A673 (cell line): ENCODE data around the gene LRRN4. TPM values are rescaled to one million over a fixed set of nuclear protein-coding genes. Genes with fewer than 3 reads are reported as not detected.
"Not testable (repeated sequence)": the region's sequence is repeated elsewhere in the genome, so short reads cannot be mapped to it uniquely, and the experiment has no call there.

Experiments
- BruUV-seq: library from RNA; stranded (reverse); fragments of 400-500 nt; replicated peaks from 2 replicates; lab custom pipeline; 2021; lab: Mats Ljungman, UMichigan
- CTCF ChIA-PET: fragments of 300-600 bp; sonication (Branson Sonifier 250); formaldehyde crosslinking; loops from one replicate; lab custom pipeline; 2022; ENCODE audit warnings: antibody characterized with exemption; lab: Charles Lee
- POLR2A ChIA-PET: fragments of 300-600 bp; sonication (Branson Sonifier 250); formaldehyde crosslinking; loops from one replicate; lab custom pipeline; 2022; ENCODE audit warnings: antibody characterized with exemption; ENCODE audit not compliant: low non-redundant PET; lab: Charles Lee
- DNase-seq: peaks from one replicate; pipeline ENCODE4 v3.0.0-alpha.2; 2015; ENCODE audit warnings: low spot score
- H3K27ac ChIP-seq: fragments of 200-600 bp; sonication (generic); 2 replicates; pipeline ENCODE4 v1.5.1; 2016; ENCODE audit warnings: mixed run types, low read depth, mild to moderate bottlenecking, mixed read lengths, antibody characterized with exemption, low read length; ENCODE audit not compliant: poor library complexity, severe bottlenecking
- H3K27me3 ChIP-seq: fragments of 200-600 bp; sonication (generic); replicated peaks from 2 replicates; pipeline ENCODE4 v1.6.1; 2017; ENCODE audit warnings: mixed run types, low read depth, mild to moderate bottlenecking, mixed read lengths, antibody characterized with exemption, low read length; ENCODE audit not compliant: insufficient read depth, poor library complexity
- H3K36me3 ChIP-seq: fragments of 200-600 bp; sonication (generic); 2 replicates; pipeline ENCODE4 v1.6.1; 2016; ENCODE audit warnings: mixed run types, mild to moderate bottlenecking, mixed read lengths, antibody characterized with exemption, low read length; ENCODE audit not compliant: insufficient read depth, poor library complexity, severe bottlenecking
- H3K4me1 ChIP-seq: fragments of 200-600 bp; sonication (generic); 2 replicates; pipeline ENCODE4 v1.6.1; 2017; ENCODE audit warnings: mixed run types, mild to moderate bottlenecking, mixed read lengths, antibody characterized with exemption, low read length; ENCODE audit not compliant: insufficient read depth, poor library complexity, severe bottlenecking
- H3K4me3 ChIP-seq: fragments of 200-600 bp; sonication (generic); 2 replicates; pipeline ENCODE4 v1.5.1; 2016; ENCODE audit warnings: low read depth, mixed run types, mild to moderate bottlenecking, mixed read lengths, low read length; ENCODE audit not compliant: poor library complexity, severe bottlenecking
- H3K9me3 ChIP-seq: fragments of 200-600 bp; sonication (generic); 2 replicates; pipeline ENCODE4 v1.6.1; 2016; ENCODE audit warnings: mixed run types, low read depth, mild to moderate bottlenecking, mixed read lengths, antibody characterized with exemption, low read length; ENCODE audit not compliant: poor library complexity, severe bottlenecking
- EZH2 ChIP-seq: fragments of 200-600 bp; sonication (generic); IDR thresholded peaks from 2 replicates; pipeline ENCODE4 v1.6.1; 2017; ENCODE audit warnings: borderline replicate concordance, low read depth, mild to moderate bottlenecking, mixed read lengths, antibody characterized with exemption, low read length; ENCODE audit not compliant: poor library complexity, severe bottlenecking
- intact Hi-C: fragments of 100-400 bp; cut with micrococcal nuclease; formaldehyde crosslinking; loops from one replicate; pipeline ENCODE4 v1.10.0; 2022; ENCODE audit not compliant: unreplicated experiment
- total RNA-seq: library from RNA; stranded (reverse); gene quantifications from 2 replicates; pipeline ENCODE4 v1.2.3, GENCODE V29; 2021
- TF ChIP-seq, protein P1 (sequence below): fragments of 300-800, 200-600 bp; sonication (generic); conservative IDR thresholded peaks from 2 replicates; pipeline ENCODE4 v1.5.1; 2017; ENCODE audit warnings: low read depth, mild to moderate bottlenecking, antibody characterized with exemption, low read length, moderate library complexity, mixed read lengths

Gene LRRN4
- total RNA-seq, 1 experiment from 2014 or later = not detected

DNA sequence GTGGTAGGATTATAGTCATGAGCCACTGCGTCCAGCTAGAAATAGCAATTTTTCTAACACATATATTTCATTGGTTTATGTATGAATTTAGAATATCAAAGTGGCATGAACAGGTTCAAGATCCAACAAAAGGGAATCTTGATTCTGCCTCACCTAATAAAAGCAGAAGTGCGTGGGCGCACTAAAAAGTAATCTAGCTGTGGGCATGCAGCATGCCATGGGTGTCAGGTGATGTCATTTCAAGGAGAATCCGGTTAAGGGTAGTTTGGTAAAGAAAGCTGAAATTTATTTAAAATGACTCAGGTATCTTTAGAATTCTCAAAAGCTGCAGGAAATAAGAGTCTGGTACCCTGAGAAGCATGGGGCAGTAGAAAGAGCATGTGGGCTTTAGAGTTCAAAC, 17.6 kb downstream of the LRRN4 start:
- H3K4me3 ChIP-seq = no peak overlapping the region
- H3K9me3 ChIP-seq = no peaks in the 10 kb centered on the region
- H3K27ac ChIP-seq = no peak overlapping the region
- intact Hi-C loops = no loop called here
- POLR2A ChIA-PET = no interaction called here
- no peak for DNase-seq
- peaks cover 42% of the 10 kb centered on the region for H3K36me3 ChIP-seq
- CTCF ChIA-PET = no interaction called here
- TF ChIP-seq, protein P1, sequence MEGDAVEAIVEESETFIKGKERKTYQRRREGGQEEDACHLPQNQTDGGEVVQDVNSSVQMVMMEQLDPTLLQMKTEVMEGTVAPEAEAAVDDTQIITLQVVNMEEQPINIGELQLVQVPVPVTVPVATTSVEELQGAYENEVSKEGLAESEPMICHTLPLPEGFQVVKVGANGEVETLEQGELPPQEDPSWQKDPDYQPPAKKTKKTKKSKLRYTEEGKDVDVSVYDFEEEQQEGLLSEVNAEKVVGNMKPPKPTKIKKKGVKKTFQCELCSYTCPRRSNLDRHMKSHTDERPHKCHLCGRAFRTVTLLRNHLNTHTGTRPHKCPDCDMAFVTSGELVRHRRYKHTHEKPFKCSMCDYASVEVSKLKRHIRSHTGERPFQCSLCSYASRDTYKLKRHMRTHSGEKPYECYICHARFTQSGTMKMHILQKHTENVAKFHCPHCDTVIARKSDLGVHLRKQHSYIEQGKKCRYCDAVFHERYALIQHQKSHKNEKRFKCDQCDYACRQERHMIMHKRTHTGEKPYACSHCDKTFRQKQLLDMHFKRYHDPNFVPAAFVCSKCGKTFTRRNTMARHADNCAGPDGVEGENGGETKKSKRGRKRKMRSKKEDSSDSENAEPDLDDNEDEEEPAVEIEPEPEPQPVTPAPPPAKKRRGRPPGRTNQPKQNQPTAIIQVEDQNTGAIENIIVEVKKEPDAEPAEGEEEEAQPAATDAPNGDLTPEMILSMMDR = no peak
- TF ChIP-seq EZH2 = no peak
- no TSS peak for BruUV-seq
- no peaks in the 10 kb centered on the region for H3K27me3 ChIP-seq
- H3K4me1 ChIP-seq = no peaks in the 10 kb centered on the region

DNA sequence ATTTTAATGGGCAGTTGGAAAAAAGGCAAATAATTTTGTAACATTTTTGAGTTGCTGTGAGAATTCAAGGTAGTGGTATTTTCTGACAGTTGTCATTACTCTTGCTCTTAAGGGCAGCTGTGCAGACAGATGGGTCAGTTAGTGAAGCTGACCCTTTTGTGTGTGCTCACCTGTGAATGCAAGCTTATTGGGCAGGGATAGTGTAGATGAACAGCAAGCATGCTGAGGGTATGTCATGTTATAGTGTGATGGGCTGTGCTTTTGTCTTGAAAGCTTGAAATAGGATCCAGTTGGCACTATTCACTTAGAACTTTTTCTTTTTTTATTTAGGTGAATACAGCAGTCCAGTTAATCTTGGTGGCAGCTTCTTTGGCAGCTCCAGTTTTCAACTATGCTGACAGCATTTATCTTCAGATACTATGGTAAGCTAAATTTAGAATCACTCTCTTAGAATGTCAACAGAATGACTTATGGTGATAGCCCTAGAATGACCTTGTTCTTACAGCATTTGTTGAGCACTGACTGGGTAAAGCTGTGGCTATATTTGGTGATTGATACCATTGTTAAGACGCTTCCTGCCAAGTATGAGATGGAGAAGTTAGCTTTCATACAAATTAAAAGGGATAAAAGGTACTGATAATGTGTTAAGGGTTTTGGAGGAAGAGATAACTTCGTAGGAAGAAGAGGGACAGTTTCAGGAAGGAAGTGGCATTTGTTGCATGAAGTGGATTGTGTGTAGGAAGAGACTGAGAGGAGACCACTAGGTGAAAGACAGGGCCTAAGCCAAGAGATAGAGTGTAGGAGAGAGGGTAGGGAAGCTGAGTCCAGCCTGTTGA, 19.5 kb downstream of the LRRN4 start:
- BruUV-seq = no TSS peak
- Histone ChIP-seq H3K4me3 (no peak overlapping the region), H3K4me1 (no peaks in the 10 kb centered on the region), H3K9me3 (no peaks in the 10 kb centered on the region), H3K27me3 (no peaks in the 10 kb centered on the region), H3K27ac (no peak overlapping the region), H3K36me3 (peaks cover 36% of the 10 kb centered on the region)
- ChIA-PET POLR2A (no interaction called here), CTCF (no interaction called here)
- no peak for TF ChIP-seq EZH2
- TF ChIP-seq, protein P1 = no peak
- intact Hi-C loops = no loop called here
- DNase-seq = no peak

DNA sequence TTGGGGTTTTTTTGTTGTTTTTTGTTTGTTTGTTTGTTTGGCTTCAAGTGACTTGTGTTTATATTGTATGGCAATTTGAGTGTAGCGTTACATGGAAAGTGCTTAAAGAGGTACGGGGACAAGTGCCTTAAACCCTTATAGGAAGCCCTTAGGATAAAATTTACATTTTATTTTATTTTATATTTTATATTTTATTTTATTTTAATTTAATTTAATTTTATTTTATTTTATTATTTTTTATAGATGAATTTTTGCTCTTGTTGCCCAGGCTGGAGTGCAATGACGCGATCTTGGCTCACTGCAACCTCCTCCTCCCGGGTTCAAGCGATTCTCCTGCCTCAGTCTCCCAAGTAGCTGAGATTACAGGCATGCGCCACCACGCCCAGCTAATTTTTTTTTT, 21.0 kb downstream of the LRRN4 start:
- peaks cover 31% of the 10 kb centered on the region for H3K36me3 ChIP-seq
- POLR2A ChIA-PET, CTCF ChIA-PET, H3K4me3 ChIP-seq, H3K4me1 ChIP-seq, H3K27me3 ChIP-seq, DNase-seq, H3K9me3 ChIP-seq, BruUV-seq, H3K27ac ChIP-seq, intact Hi-C loops: not testable (repeated sequence)
